Endothelial cell of umbilical vein (primary cell): ENCODE results near the gene DNAJC27. TPM values are rescaled to one million over a fixed set of nuclear protein-coding genes. Genes with fewer than 3 reads are reported as not detected.

Source experiments
- BruUV-seq: library from RNA; stranded (reverse); fragments of 400-500 nt; replicated peaks from 2 replicates; lab custom pipeline; 2021; lab: Mats Ljungman, UMichigan
- CTCF ChIA-PET: fragments of 300-600, 350-600 bp; sonication (Branson Sonifier 250); formaldehyde crosslinking; loops from one replicate; lab custom pipeline; 2021; ENCODE audit warnings: antibody characterized with exemption, inconsistent platforms; lab: Charles Lee
- POLR2A ChIA-PET: fragments of 300-600, 350-600 bp; sonication (Branson Sonifier 250); formaldehyde crosslinking; loops from one replicate; lab custom pipeline; 2021; ENCODE audit warnings: antibody characterized with exemption, inconsistent platforms; lab: Charles Lee
- DNase-seq: peaks from one replicate; pipeline ENCODE4 v3.0.0-alpha.2; 2011; ENCODE audit warnings: low read depth, low spot score
- FAIRE-seq: peaks from 2 replicates; lab custom pipeline; 2011; peaks lifted over from hg19 to GRCh38; lab: Jason Lieb, UNC
- H2AFZ ChIP-seq: 2 replicates; pipeline ENCODE4 v1.6.0; 2012; ENCODE audit warnings: low read depth, low read length, control low read depth, inconsistent platforms
- H3K27ac ChIP-seq: 2 replicates; pipeline ENCODE4 v1.5.1; 2011; ENCODE audit warnings: low read depth, mild to moderate bottlenecking, control low read depth, low read length, moderate library complexity; ENCODE audit not compliant: insufficient read depth
- H3K27me3 ChIP-seq, 2 experiments: 2 replicates each; pipeline versions ENCODE4 v1.6.0 to v1.6.1; 2011; ENCODE audit warnings: low read length in 2 of 2, mixed read lengths in 1 of 2; ENCODE audit not compliant: control insufficient read depth in 2 of 2, insufficient read depth in 2 of 2
- H3K36me3 ChIP-seq, 2 experiments: 2 replicates in 1 of 2; 3 replicates in 1 of 2; pipeline ENCODE4 v1.5.1; 2011; ENCODE audit warnings: low read length in 2 of 2, mild to moderate bottlenecking in 1 of 2, moderate library complexity in 1 of 2; ENCODE audit not compliant: control insufficient read depth in 2 of 2, insufficient read depth in 2 of 2; ENCODE audit errors: extremely low read depth in 1 of 2
- H3K4me1 ChIP-seq: 3 replicates; pipeline ENCODE4 v1.5.1; 2011; ENCODE audit warnings: mild to moderate bottlenecking, low read length; ENCODE audit not compliant: control insufficient read depth, insufficient read depth; ENCODE audit errors: extremely low read depth
- H3K4me2 ChIP-seq: 2 replicates; pipeline ENCODE4 v1.6.1; 2011; ENCODE audit warnings: low read length, control low read depth, mixed read lengths; ENCODE audit not compliant: insufficient read depth
- H3K4me3 ChIP-seq, 3 experiments: fragments of 200-600 bp in 1 of 3; sonication (generic), shearing (Covaris generic) in 1 of 3; replicated peaks in 1 of 3; 2 replicates each; pipeline ENCODE4 v1.5.1; 2011 to 2016; ENCODE audit warnings: control low read depth in 3 of 3, low read length in 3 of 3, mild to moderate bottlenecking in 2 of 3, inconsistent platforms in 1 of 3, low read depth in 1 of 3, moderate library complexity in 1 of 3; ENCODE audit not compliant: insufficient read depth in 1 of 3
- H3K79me2 ChIP-seq: 2 replicates; pipeline ENCODE4 v1.6.0; 2012; ENCODE audit warnings: low read length, inconsistent platforms; ENCODE audit not compliant: control insufficient read depth, insufficient read depth
- H3K9ac ChIP-seq: replicated peaks from 2 replicates; pipeline ENCODE3; 2011; ENCODE audit warnings: low read length, control low read depth; ENCODE audit not compliant: insufficient read depth; ENCODE audit errors: extremely low read depth
- H3K9me1 ChIP-seq: replicated peaks from 3 replicates; pipeline ENCODE4 v1.6.0; 2011; ENCODE audit warnings: mild to moderate bottlenecking, low read length; ENCODE audit not compliant: control insufficient read depth, insufficient read depth; ENCODE audit errors: extremely low read depth
- H3K9me3 ChIP-seq: replicated peaks from 2 replicates; pipeline ENCODE4 v1.5.1; 2012; ENCODE audit warnings: low read length, inconsistent platforms; ENCODE audit not compliant: control insufficient read depth, insufficient read depth
- H4K20me1 ChIP-seq: replicated peaks from 2 replicates; pipeline ENCODE3; 2011; ENCODE audit warnings: mild to moderate bottlenecking, low read length; ENCODE audit not compliant: control insufficient read depth, insufficient read depth; ENCODE audit errors: extremely low read depth
- EZH2 ChIP-seq: IDR thresholded peaks from 2 replicates; pipeline ENCODE4 v1.6.1; 2012; ENCODE audit warnings: borderline replicate concordance, low read depth, mild to moderate bottlenecking, moderate library complexity, low read length, inconsistent platforms; ENCODE audit not compliant: severe bottlenecking
- FOS ChIP-seq: IDR thresholded peaks from 2 replicates; pipeline ENCODE4 v1.6.1; 2011; ENCODE audit warnings: mild to moderate bottlenecking, low read length, moderate library complexity, borderline replicate concordance; ENCODE audit not compliant: insufficient read depth
- GATA2 ChIP-seq: IDR thresholded peaks from 2 replicates; pipeline ENCODE4 v1.7.0; 2011; ENCODE audit warnings: low read depth, mild to moderate bottlenecking, moderate library complexity, mixed read lengths, low read length; ENCODE audit not compliant: insufficient read length, insufficient read depth
- JUN ChIP-seq: IDR thresholded peaks from 2 replicates; pipeline ENCODE4 v1.6.1; 2011; ENCODE audit warnings: borderline replicate concordance, low read depth; ENCODE audit not compliant: insufficient read length, insufficient read depth
- MYC ChIP-seq: IDR thresholded peaks from one replicate; pipeline ENCODE4 v1.6.1; 2011; ENCODE audit warnings: mild to moderate bottlenecking, low read depth, low read length
- POLR2A ChIP-seq: IDR thresholded peaks from 2 replicates; pipeline ENCODE4 v1.6.1; 2012; ENCODE audit warnings: low read depth, mild to moderate bottlenecking, control low read depth, low read length
- POLR2AphosphoS5 ChIP-seq: IDR thresholded peaks from 2 replicates; pipeline ENCODE4 v1.6.1; 2012; ENCODE audit warnings: low read depth, mild to moderate bottlenecking, control low read depth, low read length, moderate library complexity; ENCODE audit not compliant: insufficient read depth
- dilution Hi-C: fragments of 300-500 bp; cut with MboI; formaldehyde crosslinking; loops from one replicate; pipeline ENCODE4 v1.15.0; 2019; ENCODE audit warnings: low sequenced_read_pairs; ENCODE audit not compliant: extremely low pct_ligation_motif_present
- intact Hi-C: fragments of 100-400 bp; cut with micrococcal nuclease; formaldehyde crosslinking; loops from one replicate; pipeline ENCODE4 v1.10.0; 2022
- polyA plus RNA-seq, 4 experiments: library from polyadenylated mRNA; depleted of rRNA in 3 of 4; stranded (reverse) in 3 of 4; unstranded in 1 of 4; fragments of >200 nt; gene quantifications; 2 replicates each; pipeline versions ENCODE4 v1.2.1 to v1.2.3, GENCODE V29; 2011 to 2012; ENCODE audit warnings: missing spikeins in 1 of 4
- total RNA-seq: library from RNA; stranded (reverse); gene quantifications from 2 replicates; pipeline ENCODE4 v1.2.3, GENCODE V29; 2021
- TF ChIP-seq, protein P1 (sequence below), 2 donors: IDR thresholded peaks; 1 replicate in 1 of 2; 2 replicates in 1 of 2; pipeline ENCODE4 v1.5.1; 2011; ENCODE audit warnings: low read length in 2 of 2, mild to moderate bottlenecking in 2 of 2, moderate library complexity in 2 of 2, control low read depth in 1 of 2, inconsistent platforms in 1 of 2, low read depth in 1 of 2; ENCODE audit not compliant: insufficient read depth in 1 of 2; ENCODE audit errors: extremely low read depth in 1 of 2
- TF ChIP-seq, protein P2 (sequence below): IDR thresholded peaks from 2 replicates; pipeline ENCODE4 v1.6.1; 2011; ENCODE audit not compliant: insufficient read depth, insufficient read length

Gene DNAJC27
- total and polyA plus RNA-seq, 2 donors (not counting 3 experiments of a cell fraction or from before 2014, with no cell fraction given), result 1.3 to 3.2 TPM

DNA sequence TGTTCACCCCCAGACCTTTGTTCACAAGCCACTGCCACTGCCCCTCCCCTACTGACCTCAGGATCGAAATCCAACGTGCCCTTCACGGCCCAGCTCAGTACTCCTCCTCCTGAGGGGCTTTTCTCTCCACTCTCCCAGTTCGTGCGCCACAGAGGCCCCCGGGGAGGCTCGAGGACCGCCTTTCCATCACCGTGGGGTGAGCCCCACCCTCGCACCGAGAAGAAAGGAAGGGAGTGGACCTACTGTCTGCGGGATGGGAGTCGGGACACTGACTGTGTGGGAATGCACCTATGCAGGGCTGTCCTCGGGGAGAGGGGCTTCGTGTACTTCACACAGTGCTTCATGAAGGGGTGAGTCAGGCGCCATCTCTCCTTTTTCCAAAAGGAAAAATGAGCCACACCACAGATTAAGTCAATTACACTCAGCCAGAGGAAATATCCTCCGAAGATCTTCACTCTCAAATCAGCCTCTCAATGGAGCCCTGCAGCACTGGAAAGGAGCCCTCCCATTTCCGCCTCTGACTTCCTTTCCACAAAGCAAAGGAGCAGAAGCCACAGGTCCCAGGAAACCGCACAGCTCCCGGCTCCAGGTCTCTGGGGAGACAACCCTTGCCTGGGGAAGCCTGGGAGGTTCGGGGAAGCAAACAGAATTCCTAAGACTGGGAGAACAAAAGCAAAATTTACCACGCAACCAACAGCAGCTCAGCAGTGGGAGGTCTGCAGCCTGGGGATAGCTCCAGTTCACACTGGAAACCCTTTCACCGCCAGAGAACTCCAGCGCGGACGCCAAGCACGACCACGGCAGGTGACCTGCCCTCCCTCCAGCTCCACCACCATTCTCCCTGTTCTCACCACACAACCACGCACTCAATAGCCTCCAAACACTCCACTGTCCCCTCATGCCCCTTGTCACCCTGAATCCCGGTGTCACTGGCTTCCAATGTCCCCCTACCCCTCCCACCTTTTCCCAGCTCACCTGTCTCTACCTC is 73.3 kb downstream of the DNAJC27 start:
- POLR2A ChIA-PET, result no interaction called here

GRCh38 chr2:24894750-24895149 is 77.0 kb downstream of the DNAJC27 start:
- H3K9me1 ChIP-seq, result no peaks in the 10 kb centered on the region
- no peaks in the 10 kb centered on the region for H3K36me3 ChIP-seq
- H3K4me3 ChIP-seq, result no peak overlapping the region
- no TSS peak for BruUV-seq
- intact Hi-C loops (no loop called here), dilution Hi-C loops (no loop called here)
- TF ChIP-seq POLR2AphosphoS5 (no peak), JUN (no peak), POLR2A (no peak), FOS (no peak), MYC (no peak), GATA2 (no peak), EZH2 (no peak)
- TF ChIP-seq, protein P1, sequence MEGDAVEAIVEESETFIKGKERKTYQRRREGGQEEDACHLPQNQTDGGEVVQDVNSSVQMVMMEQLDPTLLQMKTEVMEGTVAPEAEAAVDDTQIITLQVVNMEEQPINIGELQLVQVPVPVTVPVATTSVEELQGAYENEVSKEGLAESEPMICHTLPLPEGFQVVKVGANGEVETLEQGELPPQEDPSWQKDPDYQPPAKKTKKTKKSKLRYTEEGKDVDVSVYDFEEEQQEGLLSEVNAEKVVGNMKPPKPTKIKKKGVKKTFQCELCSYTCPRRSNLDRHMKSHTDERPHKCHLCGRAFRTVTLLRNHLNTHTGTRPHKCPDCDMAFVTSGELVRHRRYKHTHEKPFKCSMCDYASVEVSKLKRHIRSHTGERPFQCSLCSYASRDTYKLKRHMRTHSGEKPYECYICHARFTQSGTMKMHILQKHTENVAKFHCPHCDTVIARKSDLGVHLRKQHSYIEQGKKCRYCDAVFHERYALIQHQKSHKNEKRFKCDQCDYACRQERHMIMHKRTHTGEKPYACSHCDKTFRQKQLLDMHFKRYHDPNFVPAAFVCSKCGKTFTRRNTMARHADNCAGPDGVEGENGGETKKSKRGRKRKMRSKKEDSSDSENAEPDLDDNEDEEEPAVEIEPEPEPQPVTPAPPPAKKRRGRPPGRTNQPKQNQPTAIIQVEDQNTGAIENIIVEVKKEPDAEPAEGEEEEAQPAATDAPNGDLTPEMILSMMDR (IDR thresholded peaks at IDR 0.05; ENCODE audit: extremely low read depth in 1 of 2, insufficient read depth in 1 of 2, low read depth in 1 of 2, low read length in 2 of 2), result no peak
- TF ChIP-seq, protein P2, sequence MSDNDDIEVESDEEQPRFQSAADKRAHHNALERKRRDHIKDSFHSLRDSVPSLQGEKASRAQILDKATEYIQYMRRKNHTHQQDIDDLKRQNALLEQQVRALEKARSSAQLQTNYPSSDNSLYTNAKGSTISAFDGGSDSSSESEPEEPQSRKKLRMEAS, result no peak
- FAIRE-seq (no peak), DNase-seq (no peak)
- no peaks in the 10 kb centered on the region for H4K20me1 ChIP-seq
- no peak overlapping the region for H3K4me2 ChIP-seq
- no peak overlapping the region for H2AFZ ChIP-seq
- H3K27ac ChIP-seq, result no peak overlapping the region
- no peaks in the 10 kb centered on the region for H3K79me2 ChIP-seq
- H3K4me1 ChIP-seq, result no peaks in the 10 kb centered on the region
- H3K27me3 ChIP-seq, result no peaks in the 10 kb centered on the region
- ChIA-PET POLR2A (no interaction called here), CTCF (no interaction called here)
- H3K9me3 ChIP-seq, result no peaks in the 10 kb centered on the region
- no peak overlapping the region for H3K9ac ChIP-seq

More for the DNA sequence above, 73.3 kb downstream of the DNAJC27 start:
- no peaks in the 10 kb centered on the region for H3K79me2 ChIP-seq
- no peak overlapping the region for H2AFZ ChIP-seq
- H3K9me3 ChIP-seq, result no peaks in the 10 kb centered on the region
- intact Hi-C loops, result no loop called here
- TF ChIP-seq EZH2, result no peak
- no peaks in the 10 kb centered on the region for H4K20me1 ChIP-seq
- FAIRE-seq (no peak), DNase-seq (no peak)
- H3K9ac ChIP-seq, result no peak overlapping the region
- H3K36me3 ChIP-seq, result no peaks in the 10 kb centered on the region
- H3K4me1 ChIP-seq, result no peaks in the 10 kb centered on the region
- H3K27ac ChIP-seq, result no peak overlapping the region
- no peak overlapping the region for H3K4me3 ChIP-seq
- BruUV-seq, result no TSS peak
- CTCF ChIA-PET, result no interaction called here
- H3K9me1 ChIP-seq, result no peaks in the 10 kb centered on the region
- H3K27me3 ChIP-seq, result no peaks in the 10 kb centered on the region
- dilution Hi-C loops, result no loop called here
- H3K4me2 ChIP-seq, result no peak overlapping the region
